ENCODE data around the gene SGPL1. TPM values are rescaled to one million over a fixed set of nuclear protein-coding genes. Genes with fewer than 3 reads are reported as not detected.

SGPL1 gene
- total RNA-seq, 3 donors from 2014 or later: 50.5 to 67.2 (median 55.5) TPM

- no peak for TF ChIP-seq CTCF (IDR thresholded peaks at IDR 0.05)
- intact Hi-C loops (cut with DNase I, micrococcal nuclease): no loop called here
These were observed 99.5 kb downstream of the SGPL1 start for GRCh38 chr10:70915206-70915605.

GRCh38 chr10:70915806-70916205 lies 100.1 kb downstream of the SGPL1 start:
- no peaks in the 10 kb centered on the region for H3K9me3 ChIP-seq
- ATAC-seq: no peak
- H3K4me3 ChIP-seq: no peak overlapping the region
- intact Hi-C loops (cut with DNase I, micrococcal nuclease): no loop called here
- H3K4me1 ChIP-seq (ENCODE audit: low read depth): no peaks in the 10 kb centered on the region
- TF ChIP-seq CTCF (IDR thresholded peaks at IDR 0.05): no peak
- no peaks in the 10 kb centered on the region for H3K36me3 ChIP-seq (ENCODE audit: low read depth)
- DNase-seq: peak in 1 of 3 donors; percentile 2

More at GRCh38 chr10:70915206-70915605, 99.5 kb downstream of the SGPL1 start:
- peak in 2 of 3 donors; percentile 8 to 30 for DNase-seq
- ATAC-seq: no peak
- Histone ChIP-seq H3K36me3 (ENCODE audit: low read depth) (no peaks in the 10 kb centered on the region), H3K4me1 (ENCODE audit: low read depth) (no peaks in the 10 kb centered on the region), H3K4me3 (no peak overlapping the region), H3K9me3 (no peaks in the 10 kb centered on the region)

GRCh38 chr10:70916241-70916640 lies 100.5 kb downstream of the SGPL1 start:
- no peak overlapping the region for H3K4me3 ChIP-seq
- no peaks in the 10 kb centered on the region for H3K9me3 ChIP-seq
- ATAC-seq (no peak), DNase-seq (peak in 2 of 3 donors; percentile 3 to 21)
- no peak for TF ChIP-seq CTCF (IDR thresholded peaks at IDR 0.05)
- intact Hi-C loops (cut with DNase I, micrococcal nuclease): no loop called here
- H3K4me1 ChIP-seq (ENCODE audit: low read depth): no peaks in the 10 kb centered on the region
- H3K36me3 ChIP-seq (ENCODE audit: low read depth): no peaks in the 10 kb centered on the region

GRCh38 chr10:70917226-70917625 lies 101.5 kb downstream of the SGPL1 start:
- no peaks in the 10 kb centered on the region for H3K36me3 ChIP-seq (ENCODE audit: low read depth)
- intact Hi-C loops (cut with DNase I, micrococcal nuclease): no loop called here
- no peaks in the 10 kb centered on the region for H3K4me1 ChIP-seq (ENCODE audit: low read depth)
- no peaks in the 10 kb centered on the region for H3K9me3 ChIP-seq
- peak in 1 of 3 donors; percentile 12 for DNase-seq
- TF ChIP-seq CTCF (IDR thresholded peaks at IDR 0.05): no peak
- H3K4me3 ChIP-seq: no peak overlapping the region
- no peak for ATAC-seq

- no peaks in the 10 kb centered on the region for H3K9me3 ChIP-seq
- no peaks in the 10 kb centered on the region for H3K36me3 ChIP-seq (ENCODE audit: low read depth)
- no peak overlapping the region for H3K4me3 ChIP-seq
- TF ChIP-seq CTCF (IDR thresholded peaks at IDR 0.05): no peak
- intact Hi-C loops (cut with DNase I, micrococcal nuclease): no loop called here
- peak in 2 of 3 donors; percentile 10 to 22 for DNase-seq
- no peaks in the 10 kb centered on the region for H3K4me1 ChIP-seq (ENCODE audit: low read depth)
- no peak for ATAC-seq
These were observed 101.9 kb downstream of the SGPL1 start for GRCh38 chr10:70917635-70918034.

All from mucosa of descending colon (tissue), 3 donors.